ENCODE data around the gene TAB2. TPM values are rescaled to one million over a fixed set of nuclear protein-coding genes. Genes with fewer than 3 reads are reported as not detected.
A peak's percentile ranks its signal among the peaks of the same experiment; 100 is the strongest.

The TAB2 gene
- total and polyA plus RNA-seq, 8 donors, result 49.3 to 103 (median 86.5) TPM

- ATAC-seq (no peak), DNase-seq (no peak)
- no peaks in the 10 kb centered on the region for H3K9me3 ChIP-seq
- no peak overlapping the region for H3K4me3 ChIP-seq
- peaks cover 7 to 12% of the 10 kb centered on the region in 2 donors for H3K4me1 ChIP-seq
- H3K36me3 ChIP-seq, result no peaks in the 10 kb centered on the region
- no peak for TF ChIP-seq CTCF (IDR thresholded peaks at IDR 0.05)
- intact Hi-C loops (cut with DNase I), result no loop called here
- no peaks in the 10 kb centered on the region for H3K27me3 ChIP-seq
- peak overlapping the region; percentile 24 to 63 for H3K27ac ChIP-seq
These were observed 106.5 kb downstream of the TAB2 start for GRCh38 chr6:149423964-149424440.

GRCh38 chr6:149425224-149425623 is 107.7 kb downstream of the TAB2 start:
- intact Hi-C loops (cut with DNase I), result no loop called here
- no peak overlapping the region for H3K27ac ChIP-seq
- DNase-seq (no peak), ATAC-seq (no peak)
- H3K36me3 ChIP-seq, result no peaks in the 10 kb centered on the region
- TF ChIP-seq CTCF (IDR thresholded peaks at IDR 0.05), result no peak
- H3K9me3 ChIP-seq, result no peaks in the 10 kb centered on the region
- no peaks in the 10 kb centered on the region for H3K27me3 ChIP-seq
- H3K4me1 ChIP-seq, result peaks cover 7 to 12% of the 10 kb centered on the region in 2 donors
- H3K4me3 ChIP-seq, result no peak overlapping the region

- DNase-seq, result no peak
- H3K36me3 ChIP-seq, result no peaks in the 10 kb centered on the region
- no peak overlapping the region for H3K27ac ChIP-seq
- no peak for TF ChIP-seq CTCF (IDR thresholded peaks at IDR 0.05)
- ATAC-seq, result no peak
- no peak overlapping the region for H3K4me3 ChIP-seq
- intact Hi-C loops (cut with DNase I), result no loop called here
- no peaks in the 10 kb centered on the region for H3K9me3 ChIP-seq
- H3K4me1 ChIP-seq, result peaks cover 7 to 12% of the 10 kb centered on the region in 2 donors
- H3K27me3 ChIP-seq, result no peaks in the 10 kb centered on the region
These were observed 108.2 kb downstream of the TAB2 start for GRCh38 chr6:149425754-149426153.

- DNase-seq (no peak), ATAC-seq (no peak)
- intact Hi-C loops (cut with DNase I), result no loop called here
- no peaks in the 10 kb centered on the region for H3K27me3 ChIP-seq
- no peaks in the 10 kb centered on the region for H3K9me3 ChIP-seq
- no peak overlapping the region for H3K4me3 ChIP-seq
- TF ChIP-seq CTCF (IDR thresholded peaks at IDR 0.05), result no peak
- H3K4me1 ChIP-seq, result peaks cover 7 to 14% of the 10 kb centered on the region in 2 donors
- H3K36me3 ChIP-seq, result no peaks in the 10 kb centered on the region
- no peak overlapping the region for H3K27ac ChIP-seq
These were observed 111.1 kb downstream of the TAB2 start for GRCh38 chr6:149428606-149429005.

- intact Hi-C loops (cut with DNase I), result loop anchor here in 1 of 2 donors (10.0 kb wide), 2 partner anchors 85 to 395 kb away; no protein-coding TSS in a partner anchor
- TF ChIP-seq CTCF (IDR thresholded peaks at IDR 0.05), result no peak
- Histone ChIP-seq H3K4me3 (no peak overlapping the region), H3K27ac (no peak overlapping the region), H3K27me3 (no peaks in the 10 kb centered on the region), H3K36me3 (no peaks in the 10 kb centered on the region), H3K9me3 (no peaks in the 10 kb centered on the region), H3K4me1 (peaks cover 0 to 6% of the 10 kb centered on the region in 2 donors)
- ATAC-seq (no peak), DNase-seq (no peak)
These were observed 112.2 kb downstream of the TAB2 start for GRCh38 chr6:149429427-149430360.

Measured in left lung (tissue), 10 donors.